Measurements from ENCODE around the gene USP9X.

The USP9X gene

GRCh38 chrX:41116948-41117347, 31.7 kb downstream of the USP9X start:
- H3K27me3 ChIP-seq (ENCODE audit: control insufficient read depth in 2 of 2, insufficient read depth in 2 of 2, low read length in 2 of 2), result no peaks in the 10 kb centered on the region
- peaks cover 0 to 4% of the 10 kb centered on the region in 2 donors for H3K4me1 ChIP-seq (ENCODE audit: control insufficient read depth in 2 of 2, insufficient read depth in 2 of 2, low read length in 2 of 2)
- H3K9ac ChIP-seq (ENCODE audit: low read depth in 1 of 2, low read length in 2 of 2), result peak overlapping the region in 1 of 2 donors; percentile 12
- H3K27ac ChIP-seq (ENCODE audit: low read depth in 2 of 2, low read length in 2 of 2), result no peak overlapping the region
- H3K4me3 ChIP-seq (ENCODE audit: low read length in 2 of 2), result peak overlapping the region in 1 of 2 donors; percentile 7
- no peaks in the 10 kb centered on the region for H3K9me3 ChIP-seq (ENCODE audit: control insufficient read depth in 2 of 2, low read length in 2 of 2)
- H3K36me3 ChIP-seq (ENCODE audit: control insufficient read depth in 2 of 2, insufficient read depth in 2 of 2, low read length in 2 of 2), result no peaks in the 10 kb centered on the region

- Histone ChIP-seq H3K4me1 (ENCODE audit: control insufficient read depth in 2 of 2, insufficient read depth in 2 of 2, low read length in 2 of 2) (peaks cover 0 to 4% of the 10 kb centered on the region in 2 donors), H3K27ac (ENCODE audit: low read depth in 2 of 2, low read length in 2 of 2) (no peak overlapping the region), H3K4me3 (ENCODE audit: low read length in 2 of 2) (no peak overlapping the region), H3K36me3 (ENCODE audit: control insufficient read depth in 2 of 2, insufficient read depth in 2 of 2, low read length in 2 of 2) (no peaks in the 10 kb centered on the region), H3K27me3 (ENCODE audit: control insufficient read depth in 2 of 2, insufficient read depth in 2 of 2, low read length in 2 of 2) (no peaks in the 10 kb centered on the region), H3K9ac (ENCODE audit: low read depth in 1 of 2, low read length in 2 of 2) (no peak overlapping the region), H3K9me3 (ENCODE audit: control insufficient read depth in 2 of 2, low read length in 2 of 2) (no peaks in the 10 kb centered on the region)
These were observed 32.9 kb downstream of the USP9X start for GRCh38 chrX:41118156-41118555.

GRCh38 chrX:41119803-41120202, 34.6 kb downstream of the USP9X start:
- Histone ChIP-seq H3K36me3 (ENCODE audit: control insufficient read depth in 2 of 2, insufficient read depth in 2 of 2, low read length in 2 of 2) (peaks cover 0 to 4% of the 10 kb centered on the region in 2 donors), H3K9me3 (ENCODE audit: control insufficient read depth in 2 of 2, low read length in 2 of 2) (no peaks in the 10 kb centered on the region), H3K27ac (ENCODE audit: low read depth in 2 of 2, low read length in 2 of 2) (no peak overlapping the region), H3K9ac (ENCODE audit: low read depth in 1 of 2, low read length in 2 of 2) (no peak overlapping the region), H3K27me3 (ENCODE audit: control insufficient read depth in 2 of 2, insufficient read depth in 2 of 2, low read length in 2 of 2) (no peaks in the 10 kb centered on the region), H3K4me3 (ENCODE audit: low read length in 2 of 2) (no peak overlapping the region), H3K4me1 (ENCODE audit: control insufficient read depth in 2 of 2, insufficient read depth in 2 of 2, low read length in 2 of 2) (peaks cover 0 to 4% of the 10 kb centered on the region in 2 donors)

GRCh38 chrX:41121766-41122165, 36.5 kb downstream of the USP9X start:
- peaks cover 0 to 3% of the 10 kb centered on the region in 2 donors for H3K4me1 ChIP-seq (ENCODE audit: control insufficient read depth in 2 of 2, insufficient read depth in 2 of 2, low read length in 2 of 2)
- H3K36me3 ChIP-seq (ENCODE audit: control insufficient read depth in 2 of 2, insufficient read depth in 2 of 2, low read length in 2 of 2), result peaks cover 2 to 4% of the 10 kb centered on the region in 2 donors
- H3K27me3 ChIP-seq (ENCODE audit: control insufficient read depth in 2 of 2, insufficient read depth in 2 of 2, low read length in 2 of 2), result no peaks in the 10 kb centered on the region
- H3K9ac ChIP-seq (ENCODE audit: low read depth in 1 of 2, low read length in 2 of 2), result no peak overlapping the region
- H3K9me3 ChIP-seq (ENCODE audit: control insufficient read depth in 2 of 2, low read length in 2 of 2), result no peaks in the 10 kb centered on the region
- no peak overlapping the region for H3K27ac ChIP-seq (ENCODE audit: low read depth in 2 of 2, low read length in 2 of 2)
- no peak overlapping the region for H3K4me3 ChIP-seq (ENCODE audit: low read length in 2 of 2)

GRCh38 chrX:41122664-41123257, 37.5 kb downstream of the USP9X start:
- H3K9ac ChIP-seq (ENCODE audit: low read depth in 1 of 2, low read length in 2 of 2), result no peak overlapping the region
- no peaks in the 10 kb centered on the region for H3K9me3 ChIP-seq (ENCODE audit: control insufficient read depth in 2 of 2, low read length in 2 of 2)
- no peak overlapping the region for H3K4me3 ChIP-seq (ENCODE audit: low read length in 2 of 2)
- no peaks in the 10 kb centered on the region for H3K4me1 ChIP-seq (ENCODE audit: control insufficient read depth in 2 of 2, insufficient read depth in 2 of 2, low read length in 2 of 2)
- peaks cover 2 to 4% of the 10 kb centered on the region in 2 donors for H3K36me3 ChIP-seq (ENCODE audit: control insufficient read depth in 2 of 2, insufficient read depth in 2 of 2, low read length in 2 of 2)
- no peak overlapping the region for H3K27ac ChIP-seq (ENCODE audit: low read depth in 2 of 2, low read length in 2 of 2)
- no peaks in the 10 kb centered on the region for H3K27me3 ChIP-seq (ENCODE audit: control insufficient read depth in 2 of 2, insufficient read depth in 2 of 2, low read length in 2 of 2)

- H3K9ac ChIP-seq (ENCODE audit: low read depth in 1 of 2, low read length in 2 of 2), result no peak overlapping the region
- H3K9me3 ChIP-seq (ENCODE audit: control insufficient read depth in 2 of 2, low read length in 2 of 2), result no peaks in the 10 kb centered on the region
- no peak overlapping the region for H3K4me3 ChIP-seq (ENCODE audit: low read length in 2 of 2)
- H3K4me1 ChIP-seq (ENCODE audit: control insufficient read depth in 2 of 2, insufficient read depth in 2 of 2, low read length in 2 of 2), result no peaks in the 10 kb centered on the region
- H3K36me3 ChIP-seq (ENCODE audit: control insufficient read depth in 2 of 2, insufficient read depth in 2 of 2, low read length in 2 of 2), result peaks cover 6 to 12% of the 10 kb centered on the region in 2 donors
- no peaks in the 10 kb centered on the region for H3K27me3 ChIP-seq (ENCODE audit: control insufficient read depth in 2 of 2, insufficient read depth in 2 of 2, low read length in 2 of 2)
- H3K27ac ChIP-seq (ENCODE audit: low read depth in 2 of 2, low read length in 2 of 2), result no peak overlapping the region
These were observed 42.4 kb downstream of the USP9X start for GRCh38 chrX:41127477-41128192.

GRCh38 chrX:41128955-41129354, 43.7 kb downstream of the USP9X start:
- Histone ChIP-seq H3K36me3 (ENCODE audit: control insufficient read depth in 2 of 2, insufficient read depth in 2 of 2, low read length in 2 of 2) (peaks cover 9 to 12% of the 10 kb centered on the region in 2 donors), H3K27ac (ENCODE audit: low read depth in 2 of 2, low read length in 2 of 2) (no peak overlapping the region), H3K4me3 (ENCODE audit: low read length in 2 of 2) (no peak overlapping the region), H3K9ac (ENCODE audit: low read depth in 1 of 2, low read length in 2 of 2) (no peak overlapping the region), H3K4me1 (ENCODE audit: control insufficient read depth in 2 of 2, insufficient read depth in 2 of 2, low read length in 2 of 2) (no peaks in the 10 kb centered on the region), H3K27me3 (ENCODE audit: control insufficient read depth in 2 of 2, insufficient read depth in 2 of 2, low read length in 2 of 2) (no peaks in the 10 kb centered on the region), H3K9me3 (ENCODE audit: control insufficient read depth in 2 of 2, low read length in 2 of 2) (no peaks in the 10 kb centered on the region)

- Histone ChIP-seq H3K9me3 (ENCODE audit: control insufficient read depth in 2 of 2, low read length in 2 of 2) (no peaks in the 10 kb centered on the region), H3K27me3 (ENCODE audit: control insufficient read depth in 2 of 2, insufficient read depth in 2 of 2, low read length in 2 of 2) (no peaks in the 10 kb centered on the region), H3K36me3 (ENCODE audit: control insufficient read depth in 2 of 2, insufficient read depth in 2 of 2, low read length in 2 of 2) (peaks cover 8 to 14% of the 10 kb centered on the region in 2 donors), H3K9ac (ENCODE audit: low read depth in 1 of 2, low read length in 2 of 2) (no peak overlapping the region), H3K4me1 (ENCODE audit: control insufficient read depth in 2 of 2, insufficient read depth in 2 of 2, low read length in 2 of 2) (no peaks in the 10 kb centered on the region), H3K27ac (ENCODE audit: low read depth in 2 of 2, low read length in 2 of 2) (no peak overlapping the region), H3K4me3 (ENCODE audit: low read length in 2 of 2) (no peak overlapping the region)
These were observed 46.5 kb downstream of the USP9X start for GRCh38 chrX:41131766-41132165.

- Histone ChIP-seq H3K4me3 (ENCODE audit: low read length in 2 of 2) (no peak overlapping the region), H3K9me3 (ENCODE audit: control insufficient read depth in 2 of 2, low read length in 2 of 2) (no peaks in the 10 kb centered on the region), H3K27me3 (ENCODE audit: control insufficient read depth in 2 of 2, insufficient read depth in 2 of 2, low read length in 2 of 2) (no peaks in the 10 kb centered on the region), H3K36me3 (ENCODE audit: control insufficient read depth in 2 of 2, insufficient read depth in 2 of 2, low read length in 2 of 2) (peaks cover 8 to 20% of the 10 kb centered on the region in 2 donors), H3K27ac (ENCODE audit: low read depth in 2 of 2, low read length in 2 of 2) (no peak overlapping the region), H3K9ac (ENCODE audit: low read depth in 1 of 2, low read length in 2 of 2) (no peak overlapping the region), H3K4me1 (ENCODE audit: control insufficient read depth in 2 of 2, insufficient read depth in 2 of 2, low read length in 2 of 2) (no peaks in the 10 kb centered on the region)
These were observed 48.3 kb downstream of the USP9X start for GRCh38 chrX:41133551-41133950.

- no peaks in the 10 kb centered on the region for H3K9me3 ChIP-seq (ENCODE audit: control insufficient read depth in 2 of 2, low read length in 2 of 2)
- H3K4me1 ChIP-seq (ENCODE audit: control insufficient read depth in 2 of 2, insufficient read depth in 2 of 2, low read length in 2 of 2), result no peaks in the 10 kb centered on the region
- H3K4me3 ChIP-seq (ENCODE audit: low read length in 2 of 2), result no peak overlapping the region
- H3K36me3 ChIP-seq (ENCODE audit: control insufficient read depth in 2 of 2, insufficient read depth in 2 of 2, low read length in 2 of 2), result peaks cover 0 to 25% of the 10 kb centered on the region in 2 donors
- no peaks in the 10 kb centered on the region for H3K27me3 ChIP-seq (ENCODE audit: control insufficient read depth in 2 of 2, insufficient read depth in 2 of 2, low read length in 2 of 2)
- no peak overlapping the region for H3K27ac ChIP-seq (ENCODE audit: low read depth in 2 of 2, low read length in 2 of 2)
- no peak overlapping the region for H3K9ac ChIP-seq (ENCODE audit: low read depth in 1 of 2, low read length in 2 of 2)
These were observed 52.3 kb downstream of the USP9X start for GRCh38 chrX:41137589-41137988.
